Spleen (tissue), 11 donors: ENCODE results near the gene PXYLP1. TPM values are rescaled to one million over a fixed set of nuclear protein-coding genes. Genes with fewer than 3 reads are reported as not detected.

Source experiments
- DNase-seq: peaks from one replicate; pipeline ENCODE4 v3.0.0-alpha.2; 2020
- H3K27ac ChIP-seq, 8 donors: fragments of 200-600 bp; sonication (generic) in 7 of 8; 1 replicate in 4 of 8; 2 replicates in 4 of 8; pipeline versions ENCODE4 v1.5.0 to v1.8.0; 2016 to 2021; ENCODE audit warnings: inconsistent platforms in 4 of 8, mild to moderate bottlenecking in 4 of 8, moderate library complexity in 1 of 8
- H3K27me3 ChIP-seq, 7 donors: fragments of 200-600 bp; sonication (generic) in 6 of 7; replicated peaks in 1 of 7; 1 replicate in 4 of 7; 2 replicates in 3 of 7; pipeline versions ENCODE4 v1.5.0 to v1.8.0; 2016 to 2021; ENCODE audit warnings: inconsistent platforms in 3 of 7, mild to moderate bottlenecking in 1 of 7
- H3K36me3 ChIP-seq, 6 donors: fragments of 200-600 bp; sonication (generic) in 5 of 6; 1 replicate in 4 of 6; 2 replicates in 2 of 6; pipeline versions ENCODE4 v1.5.0 to v1.8.0; 2016 to 2021; ENCODE audit warnings: inconsistent platforms in 2 of 6
- H3K4me1 ChIP-seq, 6 donors: fragments of 200-600 bp; sonication (generic) in 5 of 6; 1 replicate in 3 of 6; 2 replicates in 3 of 6; pipeline versions ENCODE4 v1.5.0 to v1.8.0; 2016 to 2021; ENCODE audit warnings: inconsistent platforms in 3 of 6
- H3K4me3 ChIP-seq, 8 donors: fragments of 200-600 bp; sonication (generic) in 7 of 8; 1 replicate in 4 of 8; 2 replicates in 4 of 8; pipeline versions ENCODE4 v1.5.0 to v1.8.0; 2016 to 2021; ENCODE audit warnings: inconsistent platforms in 4 of 8, mild to moderate bottlenecking in 4 of 8, moderate library complexity in 2 of 8
- H3K9me3 ChIP-seq, 8 donors: fragments of 200-600 bp; sonication (generic) in 7 of 8; 1 replicate in 4 of 8; 2 replicates in 4 of 8; pipeline versions ENCODE4 v1.5.0 to v1.8.0; 2016 to 2021; ENCODE audit warnings: inconsistent platforms in 4 of 8
- CTCF ChIP-seq, 11 experiments: fragments of 200-600 bp in 7 of 11; fragments of 450-650 bp in 4 of 11; sonication (generic) in 4 of 11; IDR thresholded peaks in 8 of 11; conservative IDR thresholded peaks in 3 of 11; 1 replicate in 7 of 11; 2 replicates in 4 of 11; pipeline versions ENCODE4 v1.4.0 to v1.8.0; 2016 to 2021; ENCODE audit warnings: antibody characterized with exemption in 11 of 11, inconsistent platforms in 4 of 11, mild to moderate bottlenecking in 1 of 11
- POLR2A ChIP-seq, 3 donors: fragments of 450-650 bp; IDR thresholded peaks; one replicate each; pipeline ENCODE4 v1.5.1; 2017; ENCODE audit warnings: antibody characterized with exemption in 3 of 3, mild to moderate bottlenecking in 1 of 3
- POLR2AphosphoS5 ChIP-seq, 3 donors: sonication (generic); formaldehyde crosslinking; IDR thresholded peaks; one replicate each; pipeline ENCODE4 v1.5.1; 2017; ENCODE audit warnings: antibody characterized with exemption in 3 of 3
- WGBS, 5 donors: extraction: QIAGEN DNeasy Blood & Tissue Kit in 3 of 5; methylation state at CpG; one replicate each; pipeline versions ENCODE4 v1.1.5 to v1.1.7; 2013 to 2018; 5-methylcytosine and 5-hydroxymethylcytosine counted together
- intact Hi-C: fragments of 100-400 bp; cut with DNase I; formaldehyde crosslinking; loops from one replicate; pipeline ENCODE4 v1.15.0; 2023; ENCODE audit warnings: low total_unique reads
- polyA plus RNA-seq, 3 donors: library from polyadenylated mRNA; stranded (reverse); fragments of 200-250 nt; gene quantifications; one replicate each; pipeline ENCODE4 v1.2.1, GENCODE V29; 2013
- total RNA-seq, 7 donors: library from RNA; depleted of rRNA in 3 of 7; stranded (reverse); fragments of >200 nt in 3 of 7; fragmentation: NEBNext Ultra II Directional in 4 of 7; extraction: Animal tissue kit (Norgen Biotek cat#: 25700) in 4 of 7; gene quantifications; one replicate each; pipeline versions ENCODE4 v1.1.0 to v1.2.1, GENCODE V29; 2016 to 2021
- donor health status: healthy with polysubstance abuse.
- donor health status: DM: no; HTN: no; CAD: no; lungs with moderate emphysema.
- donor health status: DM: no; HTN: no; CAD: no.
- donor health status: Bipolar disorder and iron deficiency.
- donor health status: healthy.
- donor health status: DM: no; HTN: no; CAD: no.
- donor health status: DM: yes; HTN: yes; CAD: no.

The PXYLP1 gene
- total and polyA plus RNA-seq, 10 donors = 2.9 to 15.6 (median 7.4) TPM

- Histone ChIP-seq H3K36me3 (peaks cover 0 to 15% (median 0%) of the 10 kb centered on the region in 6 donors), H3K27me3 (no peaks in the 10 kb centered on the region), H3K4me3 (no peak overlapping the region), H3K27ac (no peak overlapping the region), H3K9me3 (no peaks in the 10 kb centered on the region), H3K4me1 (peaks cover 0 to 12% (median 0%) of the 10 kb centered on the region in 6 donors)
- DNase-seq = no peak
- 77 to 91% (median 86%) methylated on average over 5 of the region's 5 CpGs for WGBS, 5 donors
- no peak for TF ChIP-seq CTCF (IDR thresholded peaks at IDR 0.05 in 8 of 11, conservative IDR thresholded peaks at IDR 0.05 in 3 of 11)
- intact Hi-C loops = no loop called here
Measured at GRCh38 chr3:141242377-141243092, 10.9 kb downstream of the PXYLP1 start.

GRCh38 chr3:141243271-141243707, 11.7 kb downstream of the PXYLP1 start:
- intact Hi-C loops = no loop called here
- TF ChIP-seq CTCF (IDR thresholded peaks at IDR 0.05 in 8 of 11, conservative IDR thresholded peaks at IDR 0.05 in 3 of 11) = no peak
- no peak for TF ChIP-seq POLR2AphosphoS5 (IDR thresholded peaks at IDR 0.05)
- TF ChIP-seq POLR2A (IDR thresholded peaks at IDR 0.05) = no peak
- DNase-seq = no peak
- no peaks in the 10 kb centered on the region for H3K9me3 ChIP-seq
- no peaks in the 10 kb centered on the region for H3K27me3 ChIP-seq
- H3K36me3 ChIP-seq = peaks cover 0 to 10% (median 0%) of the 10 kb centered on the region in 6 donors
- no peak overlapping the region for H3K27ac ChIP-seq
- peaks cover 0 to 5% (median 0%) of the 10 kb centered on the region in 6 donors for H3K4me1 ChIP-seq
- WGBS, 5 donors = 65 to 78% (median 70%) methylated on average over 10 to 11 of the region's 11 CpGs
- H3K4me3 ChIP-seq = no peak overlapping the region

GRCh38 chr3:141246224-141246957, 14.8 kb downstream of the PXYLP1 start:
- TF ChIP-seq CTCF (IDR thresholded peaks at IDR 0.05 in 8 of 11, conservative IDR thresholded peaks at IDR 0.05 in 3 of 11) (no peak), POLR2AphosphoS5 (IDR thresholded peaks at IDR 0.05) (no peak), POLR2A (IDR thresholded peaks at IDR 0.05) (no peak)
- Histone ChIP-seq H3K4me3 (no peak overlapping the region), H3K4me1 (peaks cover 0 to 4% (median 0%) of the 10 kb centered on the region in 6 donors), H3K36me3 (peaks cover 0 to 9% (median 0%) of the 10 kb centered on the region in 6 donors), H3K9me3 (no peaks in the 10 kb centered on the region), H3K27me3 (no peaks in the 10 kb centered on the region), H3K27ac (no peak overlapping the region)
- 87 to 98% (median 91%) methylated on average over 5 of the region's 5 CpGs for WGBS, 5 donors
- DNase-seq = no peak
- intact Hi-C loops = no loop called here

GRCh38 chr3:141246958-141247301, 15.3 kb downstream of the PXYLP1 start:
- Histone ChIP-seq H3K27me3 (no peaks in the 10 kb centered on the region), H3K27ac (no peak overlapping the region), H3K36me3 (peaks cover 0 to 9% (median 0%) of the 10 kb centered on the region in 6 donors), H3K4me3 (no peak overlapping the region), H3K4me1 (peaks cover 0 to 4% (median 0%) of the 10 kb centered on the region in 6 donors), H3K9me3 (no peaks in the 10 kb centered on the region)
- WGBS, 5 donors = 72 to 91% (median 86%) methylated on average over 2 of the region's 2 CpGs
- no peak for DNase-seq
- no peak for TF ChIP-seq POLR2A (IDR thresholded peaks at IDR 0.05)
- no peak for TF ChIP-seq CTCF (IDR thresholded peaks at IDR 0.05 in 8 of 11, conservative IDR thresholded peaks at IDR 0.05 in 3 of 11)
- TF ChIP-seq POLR2AphosphoS5 (IDR thresholded peaks at IDR 0.05) = no peak
- intact Hi-C loops = no loop called here
